HCT116 (cell line): ENCODE measurements around the gene TNRC6A. TPM values are rescaled to one million over a fixed set of nuclear protein-coding genes. Genes with fewer than 3 reads are reported as not detected.

Experiments
- ATAC-seq: fragments of 200-7000 bp; cut with Tn5 transposase; 2 replicates; pipeline ENCODE4 v1.9.1; 2020; ENCODE audit warnings: mild to moderate bottlenecking, moderate library complexity
- BruUV-seq: library from RNA; stranded (reverse); fragments of 400-500 nt; replicated peaks from 2 replicates; lab custom pipeline; 2021; lab: Mats Ljungman, UMichigan
- CTCF ChIA-PET: fragments of 300-600 bp; sonication (Branson Sonifier 250); formaldehyde crosslinking; loops from one replicate; lab custom pipeline; 2021; ENCODE audit warnings: antibody characterized with exemption; lab: Charles Lee
- POLR2A ChIA-PET: fragments of 300-600, 350-600 bp; sonication (Branson Sonifier 250); formaldehyde crosslinking; loops from one replicate; lab custom pipeline; 2021; ENCODE audit warnings: antibody characterized with exemption; lab: Charles Lee
- RAD21 ChIA-PET, 2 experiments: fragments of 300-600 bp; sonication (Branson Sonifier 250); formaldehyde crosslinking; loops; one replicate each; lab custom pipeline; 2023; ENCODE audit warnings: low total read pairs in 2 of 2; ENCODE audit not compliant: uncharacterized antibody in 2 of 2, unreplicated experiment in 2 of 2, low non-redundant PET in 1 of 2; lab: Charles Lee
- DNase-seq: peaks from one replicate; pipeline ENCODE4 v3.0.0-alpha.2; 2010; ENCODE audit warnings: low read depth, low spot score
- H2AFZ ChIP-seq: fragments of 200-600 bp; shearing (Covaris generic), sonication (generic); 2 replicates; pipeline ENCODE4 v1.6.1; 2017; ENCODE audit warnings: low read depth, mixed run types, mixed read lengths, antibody characterized with exemption, low read length; ENCODE audit not compliant: poor library complexity, severe bottlenecking
- H3K27ac ChIP-seq: 2 replicates; pipeline ENCODE4 v1.5.1; 2012; ENCODE audit warnings: low read depth, low read length
- H3K27me3 ChIP-seq: fragments of 200-600 bp; sonication (generic); 2 replicates; pipeline ENCODE4 v1.6.1; 2016; ENCODE audit warnings: mixed run types, low read length, mixed read lengths; ENCODE audit not compliant: insufficient read depth
- H3K36me3 ChIP-seq, 2 experiments: fragments of 200-500 bp in 1 of 2; fragments of 200-600 bp in 1 of 2; sonication (Bioruptor generic) in 1 of 2; sonication (generic) in 1 of 2; 2 replicates each; pipeline versions ENCODE4 v1.5.1 to v1.6.1; 2014 to 2016; ENCODE audit warnings: low read length in 2 of 2, inconsistent platforms in 1 of 2, mixed read lengths in 1 of 2, mixed run types in 1 of 2; ENCODE audit not compliant: insufficient read depth in 2 of 2, control insufficient read depth in 1 of 2
- H3K4me1 ChIP-seq, 2 experiments: fragments of 200-600 bp in 1 of 2; sonication (generic) in 1 of 2; 2 replicates each; pipeline versions ENCODE4 v1.5.1 to v1.6.1; 2012 to 2017; ENCODE audit warnings: low read length in 2 of 2, inconsistent platforms in 1 of 2, mild to moderate bottlenecking in 1 of 2, mixed read lengths in 1 of 2, mixed run types in 1 of 2, moderate library complexity in 1 of 2; ENCODE audit not compliant: insufficient read depth in 2 of 2, control insufficient read depth in 1 of 2
- H3K4me2 ChIP-seq: fragments of 200-600 bp; sonication (generic); 2 replicates; pipeline ENCODE4 v1.6.1; 2017; ENCODE audit warnings: mixed run types, low read length, mixed read lengths
- H3K4me3 ChIP-seq, 2 experiments: fragments of 200-600 bp in 1 of 2; sonication (generic) in 1 of 2; replicated peaks in 1 of 2; 2 replicates each; pipeline ENCODE4 v1.5.1; 2011 to 2016; ENCODE audit warnings: low read length in 2 of 2, control low read depth in 1 of 2, low read depth in 1 of 2, mild to moderate bottlenecking in 1 of 2, mixed read lengths in 1 of 2, mixed run types in 1 of 2
- H3K79me2 ChIP-seq: fragments of 200-600 bp; sonication (generic); 2 replicates; pipeline ENCODE4 v1.6.1; 2017; ENCODE audit warnings: mild to moderate bottlenecking, mixed run types, low read length, moderate library complexity, mixed read lengths; ENCODE audit not compliant: insufficient read depth
- H3K9ac ChIP-seq: fragments of 200-600 bp; sonication (generic); 2 replicates; pipeline ENCODE4 v1.6.1; 2016; ENCODE audit warnings: low read length, mixed read lengths
- H3K9me2 ChIP-seq: fragments of 200-600 bp; sonication (generic), shearing (Covaris generic); 2 replicates; pipeline ENCODE4 v1.6.1; 2017; ENCODE audit warnings: mixed run types, mild to moderate bottlenecking, moderate library complexity; ENCODE audit not compliant: insufficient read depth
- H3K9me3 ChIP-seq, 2 experiments: fragments of 200-500 bp in 1 of 2; fragments of 200-600 bp in 1 of 2; sonication (Bioruptor generic) in 1 of 2; sonication (generic) in 1 of 2; 2 replicates each; pipeline ENCODE4 v1.6.1; 2014 to 2017; ENCODE audit warnings: low read length in 2 of 2, mixed read lengths in 2 of 2, inconsistent platforms in 1 of 2, low read depth in 1 of 2, mild to moderate bottlenecking in 1 of 2, mixed run types in 1 of 2, moderate library complexity in 1 of 2; ENCODE audit not compliant: control insufficient read depth in 1 of 2, insufficient read depth in 1 of 2
- H4K20me1 ChIP-seq: fragments of 200-600 bp; sonication (generic), shearing (Covaris generic); 2 replicates; pipeline ENCODE4 v1.6.1; 2017; ENCODE audit warnings: mixed run types, mild to moderate bottlenecking, moderate library complexity; ENCODE audit not compliant: insufficient read depth
- CBX3 ChIP-seq: IDR thresholded peaks from 2 replicates; pipeline ENCODE4 v1.6.1; 2012; ENCODE audit warnings: low read depth
- CEBPB ChIP-seq: IDR thresholded peaks from 2 replicates; pipeline ENCODE4 v1.6.1; 2012; ENCODE audit warnings: low read depth
- CTCF ChIP-seq, 3 experiments: fragments of 200-600 bp in 1 of 3; sonication (generic) in 1 of 3; IDR thresholded peaks in 2 of 3; conservative IDR thresholded peaks in 1 of 3; 2 replicates each; pipeline ENCODE4 v1.5.1; 2012 to 2017; ENCODE audit warnings: low read depth in 2 of 3, low read length in 2 of 3, antibody characterized with exemption in 1 of 3, borderline replicate concordance in 1 of 3, control low read depth in 1 of 3, mild to moderate bottlenecking in 1 of 3, mixed read lengths in 1 of 3, mixed run types in 1 of 3, moderate library complexity in 1 of 3; ENCODE audit not compliant: insufficient read depth in 1 of 3
- EGR1 ChIP-seq: IDR thresholded peaks from 2 replicates; pipeline ENCODE4 v1.6.1; 2012; ENCODE audit warnings: low read depth
- ELF1 ChIP-seq: IDR thresholded peaks from 2 replicates; pipeline ENCODE4 v1.6.1; 2012; ENCODE audit warnings: low read depth, borderline replicate concordance
- JUND ChIP-seq: IDR thresholded peaks from 2 replicates; pipeline ENCODE4 v1.6.1; 2012
- RAD21 ChIP-seq: IDR thresholded peaks from 2 replicates; pipeline ENCODE4 v1.6.1; 2012; ENCODE audit warnings: low read depth, mild to moderate bottlenecking
- REST ChIP-seq: IDR thresholded peaks from 2 replicates; pipeline ENCODE4 v1.6.1; 2012; ENCODE audit warnings: low read depth
- SIN3A ChIP-seq: IDR thresholded peaks from 2 replicates; pipeline ENCODE4 v1.6.1; 2012; ENCODE audit warnings: low read depth
- SP1 ChIP-seq: IDR thresholded peaks from 2 replicates; pipeline ENCODE4 v1.6.1; 2012; ENCODE audit warnings: low read depth
- TCF7L2 ChIP-seq: IDR thresholded peaks from 2 replicates; pipeline ENCODE4 v1.7.0; 2011; ENCODE audit warnings: borderline replicate concordance, inconsistent platforms; ENCODE audit not compliant: insufficient read depth, insufficient read length; ENCODE audit errors: extremely low read depth
- YY1 ChIP-seq: IDR thresholded peaks from 2 replicates; pipeline ENCODE4 v1.6.1; 2011; ENCODE audit warnings: low read length, low read depth, moderate library complexity, mild to moderate bottlenecking; ENCODE audit not compliant: insufficient replicate concordance; ENCODE audit errors: extremely low read depth
- ZBTB33 ChIP-seq: IDR thresholded peaks from 2 replicates; pipeline ENCODE4 v1.6.1; 2011; ENCODE audit warnings: mild to moderate bottlenecking, low read length, moderate library complexity; ENCODE audit not compliant: insufficient replicate concordance; ENCODE audit errors: extremely low read depth
- intact Hi-C: fragments of 100-400 bp; cut with micrococcal nuclease; formaldehyde crosslinking; loops from 2 replicates; pipeline ENCODE4 v1.10.0; 2022
- total RNA-seq: library from RNA; stranded (reverse); gene quantifications from one replicate; pipeline ENCODE4 v1.2.1, GENCODE V29; 2021; ENCODE audit not compliant: unreplicated experiment

TNRC6A gene
- total RNA-seq, 1 experiment from 2014 or later: 37.0 TPM

- no peak overlapping the region for H3K4me3 ChIP-seq
- no peak overlapping the region for H3K4me2 ChIP-seq
- no peak for DNase-seq
- no peaks in the 10 kb centered on the region for H3K36me3 ChIP-seq
- no peaks in the 10 kb centered on the region for H3K9me3 ChIP-seq
- no peaks in the 10 kb centered on the region for H3K9me2 ChIP-seq
- no peak for ATAC-seq
- H3K9ac ChIP-seq: no peak overlapping the region
- CTCF ChIA-PET: no interaction called here
- intact Hi-C loops: no loop called here
- peaks cover 100% of the 10 kb centered on the region for H3K79me2 ChIP-seq
- no TSS peak for BruUV-seq
- peaks cover 31% of the 10 kb centered on the region for H4K20me1 ChIP-seq
- RAD21 ChIA-PET: interaction anchor here in 1 of 2 experiments (0.5 kb wide), 1 partner anchor 173 kb away, joined by 4 read pairs; no protein-coding TSS in a partner anchor
- POLR2A ChIA-PET: no interaction called here
- TF ChIP-seq SIN3A (no peak), CEBPB (no peak), SP1 (no peak)
- H3K4me1 ChIP-seq: peaks cover 0 to under 1% of the 10 kb centered on the region in 2 experiments; a peak in 2 of 4 replicates
- H3K27me3 ChIP-seq: no peaks in the 10 kb centered on the region
- H2AFZ ChIP-seq: no peak overlapping the region
- no peak overlapping the region for H3K27ac ChIP-seq
These were observed 24.0 kb downstream of the TNRC6A start for GRCh38 chr16:24753437-24753836.

- Histone ChIP-seq H3K9me3 (no peaks in the 10 kb centered on the region), H3K4me2 (no peak overlapping the region), H3K27ac (no peak overlapping the region), H3K9ac (no peak overlapping the region), H3K27me3 (no peaks in the 10 kb centered on the region), H3K4me3 (no peak overlapping the region), H3K36me3 (no peaks in the 10 kb centered on the region), H3K9me2 (no peaks in the 10 kb centered on the region), H3K4me1 (no peaks in the 10 kb centered on the region), H2AFZ (no peak overlapping the region), H4K20me1 (peaks cover 30% of the 10 kb centered on the region), H3K79me2 (peaks cover 100% of the 10 kb centered on the region)
- intact Hi-C loops: no loop called here
- no peak for DNase-seq
- ChIA-PET POLR2A (no interaction called here), CTCF (no interaction called here), RAD21 (no interaction called here)
- no peak for ATAC-seq
- no TSS peak for BruUV-seq
- TF ChIP-seq JUND (no peak), SP1 (no peak), ELF1 (no peak), TCF7L2 (no peak), RAD21 (no peak), ZBTB33 (no peak), CTCF (IDR thresholded peaks at IDR 0.05 in 2 of 3, conservative IDR thresholded peaks at IDR 0.05 in 1 of 3; ENCODE audit: borderline replicate concordance in 1 of 3, insufficient read depth in 1 of 3, low read depth in 2 of 3, low read length in 2 of 3) (no peak), EGR1 (no peak), REST (no peak), YY1 (no peak), CBX3 (no peak)
These were observed 25.1 kb downstream of the TNRC6A start for GRCh38 chr16:24754543-24754942.
